ENCODE measurements around the gene HTRA2. TPM values are rescaled to one million over a fixed set of nuclear protein-coding genes. Genes with fewer than 3 reads are reported as not detected.
"Not testable (repeated sequence)": the region's sequence is repeated elsewhere in the genome, so short reads cannot be mapped to it uniquely, and the experiment has no call there.

The HTRA2 gene
- total RNA-seq, 1 experiment from 2014 or later: 49.2 TPM

- no peak for DNase-seq (ENCODE audit: low spot score)
These were observed 30.2 kb downstream of the HTRA2 start for GRCh38 chr2:74559912-74560311.

- DNase-seq (ENCODE audit: low spot score): no peak
These were observed 30.9 kb downstream of the HTRA2 start for GRCh38 chr2:74560591-74560990.

GRCh38 chr2:74561022-74561421 is 31.3 kb downstream of the HTRA2 start:
- not testable (repeated sequence) for DNase-seq (ENCODE audit: low spot score)

- no peak for DNase-seq (ENCODE audit: low spot score)
These were observed 32.5 kb downstream of the HTRA2 start for GRCh38 chr2:74562126-74562775.

- DNase-seq (ENCODE audit: low spot score): no peak
These were observed 34.5 kb downstream of the HTRA2 start for GRCh38 chr2:74564222-74564621.

GRCh38 chr2:74566076-74566753 is 36.5 kb downstream of the HTRA2 start:
- DNase-seq (ENCODE audit: low spot score): no peak

GRCh38 chr2:74566754-74567085 is 37.0 kb downstream of the HTRA2 start:
- DNase-seq (ENCODE audit: low spot score): no peak

- no peak for DNase-seq (ENCODE audit: low spot score)
These were observed 38.1 kb downstream of the HTRA2 start for GRCh38 chr2:74567881-74568280.

- DNase-seq (ENCODE audit: low spot score): no peak
These were observed 40.0 kb downstream of the HTRA2 start for GRCh38 chr2:74569686-74570085.

- no peak for DNase-seq (ENCODE audit: low spot score)
These were observed 41.3 kb downstream of the HTRA2 start for GRCh38 chr2:74571058-74571457.

GRCh38 chr2:74572178-74572925 is 42.6 kb downstream of the HTRA2 start:
- DNase-seq (ENCODE audit: low spot score): no peak

GRCh38 chr2:74573747-74574562 is 44.2 kb downstream of the HTRA2 start:
- no peak for DNase-seq (ENCODE audit: low spot score)

GRCh38 chr2:74575320-74575719 is 45.6 kb downstream of the HTRA2 start:
- DNase-seq (ENCODE audit: low spot score): no peak

GRCh38 chr2:74576211-74576862 is 46.6 kb downstream of the HTRA2 start:
- no peak for DNase-seq (ENCODE audit: low spot score)

- DNase-seq (ENCODE audit: low spot score): no peak
These were observed 47.1 kb downstream of the HTRA2 start for GRCh38 chr2:74576863-74577229.

- no peak for DNase-seq (ENCODE audit: low spot score)
These were observed 47.7 kb downstream of the HTRA2 start for GRCh38 chr2:74577448-74577847.

- DNase-seq (ENCODE audit: low spot score): no peak
These were observed 48.7 kb downstream of the HTRA2 start for GRCh38 chr2:74578408-74578807.

GRCh38 chr2:74581463-74581862 is 51.7 kb downstream of the HTRA2 start:
- DNase-seq (ENCODE audit: low spot score): no peak

GRCh38 chr2:74582184-74582583 is 52.5 kb downstream of the HTRA2 start:
- no peak for DNase-seq (ENCODE audit: low spot score)

All from HT-29 (cell line).